ENCODE data around the gene CYP51A1.
"Not testable (repeated sequence)": the region's sequence is repeated elsewhere in the genome, so short reads cannot be mapped to it uniquely, and the experiment has no call there.

The CYP51A1 gene

DNA sequence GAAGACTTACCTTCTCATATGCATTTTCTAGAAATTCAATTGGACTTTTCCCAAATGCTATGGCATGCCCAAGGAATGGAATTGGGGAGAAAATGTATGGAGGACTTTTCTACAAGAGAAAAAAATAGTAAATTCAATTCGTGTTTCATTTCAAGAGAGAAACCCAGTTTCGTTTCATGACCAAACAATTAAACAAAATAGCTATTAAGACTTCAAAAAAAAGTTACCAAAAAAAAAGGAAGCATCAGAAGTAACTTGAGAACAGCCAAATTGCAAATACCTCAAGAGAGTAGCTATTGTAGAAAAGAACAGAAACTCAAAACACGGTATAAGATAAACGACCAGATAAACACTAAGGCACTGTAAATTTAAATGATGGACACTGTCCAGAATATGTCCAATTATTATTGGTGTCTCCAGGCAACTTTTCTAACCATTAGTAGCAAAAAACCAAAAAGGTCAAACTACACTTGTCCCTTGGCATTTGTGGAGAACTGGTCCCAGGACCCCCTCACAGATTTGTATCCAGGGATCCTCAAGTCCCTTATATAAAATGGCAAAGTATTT is 2.4 kb downstream of the CYP51A1 start:
- DNase-seq (ENCODE audit: low read depth in 4 of 4, low spot score in 1 of 4) = no peak

- no peak for DNase-seq (ENCODE audit: low read depth in 4 of 4, low spot score in 1 of 4)
Observed at GRCh38 chr7:92131093-92131492, 3.2 kb downstream of the CYP51A1 start.

- no peak for DNase-seq (ENCODE audit: low read depth in 4 of 4, low spot score in 1 of 4)
Observed at GRCh38 chr7:92121681-92122080, 12.6 kb downstream of the CYP51A1 start.

- DNase-seq (ENCODE audit: low read depth in 4 of 4, low spot score in 1 of 4) = no peak
Observed at GRCh38 chr7:92119213-92119759, 15.0 kb downstream of the CYP51A1 start.

DNA sequence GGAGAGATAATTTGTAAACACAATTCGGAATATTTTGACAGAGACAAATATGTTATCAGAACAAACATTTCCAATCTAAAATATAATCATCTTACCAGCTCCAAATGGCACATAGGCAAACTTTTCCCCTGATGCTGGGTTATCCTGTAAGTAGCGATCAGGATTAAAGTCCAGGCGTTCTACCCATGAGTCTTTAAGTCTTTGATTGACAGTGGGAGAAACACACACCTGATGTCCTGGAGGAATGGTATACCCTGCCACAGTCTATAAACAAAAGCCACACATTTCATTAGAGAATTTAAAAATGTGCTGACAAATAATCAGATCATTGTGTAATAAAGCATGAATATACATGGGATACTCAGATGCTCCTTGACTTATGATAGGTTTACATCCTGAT is 17.3 kb downstream of the CYP51A1 start:
- DNase-seq (ENCODE audit: low read depth in 4 of 4, low spot score in 1 of 4) = no peak

- DNase-seq (ENCODE audit: low read depth in 4 of 4, low spot score in 1 of 4) = no peak
Observed at GRCh38 chr7:92115821-92116220, 18.5 kb downstream of the CYP51A1 start.

GRCh38 chr7:92110857-92111256 is 23.4 kb downstream of the CYP51A1 start:
- DNase-seq (ENCODE audit: low read depth in 4 of 4, low spot score in 1 of 4) = no peak

DNA sequence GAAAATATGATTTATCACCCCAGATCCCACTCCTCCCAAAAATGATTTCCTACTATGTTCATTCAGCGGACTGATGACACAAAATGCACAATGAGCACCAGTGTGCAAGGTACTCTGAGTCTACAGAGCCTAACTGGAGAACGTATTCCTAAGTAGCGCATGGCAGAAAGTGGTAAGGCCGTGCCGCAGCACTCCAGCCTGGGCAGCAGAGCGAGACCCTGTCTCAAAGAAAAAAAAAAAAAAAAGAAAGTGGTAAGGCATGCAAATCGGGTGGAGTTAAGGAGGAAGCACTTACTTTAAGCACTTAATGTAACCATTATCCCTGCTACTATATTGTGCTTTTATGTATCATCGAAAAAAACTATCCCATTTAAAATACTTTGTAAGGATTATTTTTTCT is 25.5 kb downstream of the CYP51A1 start:
- no peak for DNase-seq (ENCODE audit: low read depth in 4 of 4, low spot score in 1 of 4)

DNA sequence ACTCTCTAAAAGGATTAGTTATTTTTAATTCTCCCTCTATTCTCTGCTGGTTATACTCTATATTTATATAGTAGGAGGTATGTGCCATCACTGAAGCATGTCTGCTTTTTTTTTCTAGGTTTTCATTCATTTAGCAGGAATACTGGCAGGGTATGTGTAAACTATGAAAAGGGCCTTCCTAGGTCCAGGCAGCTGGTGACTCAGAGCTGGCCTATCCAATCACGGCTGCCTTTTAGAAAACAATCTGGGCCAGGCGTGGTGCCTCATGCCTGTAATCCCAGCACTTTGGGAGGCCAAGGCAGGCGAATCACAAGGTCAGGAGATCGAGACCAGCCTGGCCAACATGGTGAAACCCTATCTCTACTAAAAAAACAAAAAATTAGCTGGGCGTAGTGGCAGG is 31.4 kb downstream of the CYP51A1 start:
- DNase-seq (ENCODE audit: low read depth in 4 of 4, low spot score in 1 of 4) = not testable (repeated sequence)

DNA sequence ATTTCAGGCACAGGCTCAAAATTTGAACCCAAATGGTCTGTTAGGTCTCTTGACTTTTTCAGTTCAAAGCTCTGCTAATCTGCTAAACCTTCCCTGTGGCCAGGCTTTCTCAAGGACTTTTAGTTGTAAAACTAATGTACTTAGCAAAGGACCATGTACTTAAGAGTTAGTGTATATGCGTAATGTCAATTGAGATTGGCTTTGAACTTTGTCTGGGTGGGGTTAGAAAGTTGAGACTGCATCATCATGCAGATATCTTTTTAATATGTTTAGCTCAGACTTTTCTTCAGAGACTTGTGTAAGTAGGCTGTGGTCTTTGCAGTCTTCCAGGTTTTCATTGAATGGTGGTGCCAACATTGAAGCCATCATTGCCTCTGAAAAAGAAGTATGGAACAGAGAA is 33.7 kb downstream of the CYP51A1 start:
- DNase-seq (ENCODE audit: low read depth in 4 of 4, low spot score in 1 of 4) = no peak

GRCh38 chr7:92095380-92095779 is 38.9 kb downstream of the CYP51A1 start:
- DNase-seq (ENCODE audit: low read depth in 4 of 4, low spot score in 1 of 4) = no peak

DNA sequence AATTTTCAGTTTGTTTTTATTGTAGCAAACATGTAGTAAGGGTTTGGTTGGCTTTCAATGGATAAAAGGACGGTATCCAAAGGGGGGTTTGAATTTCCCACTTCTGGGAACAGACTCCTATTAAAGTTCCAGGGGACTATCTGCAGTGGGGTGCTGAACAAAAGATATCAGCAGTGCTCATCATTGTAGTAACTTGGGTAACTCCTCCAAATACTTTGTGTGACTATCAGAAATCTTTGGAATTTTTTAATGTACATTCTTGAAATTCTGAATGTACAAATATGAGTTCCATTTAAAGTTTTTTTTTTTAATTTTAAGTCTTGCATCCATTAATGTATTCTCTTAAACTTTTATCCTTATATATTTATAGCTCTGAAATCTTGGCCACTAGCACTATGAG is 42.1 kb downstream of the CYP51A1 start:
- no peak for DNase-seq (ENCODE audit: low read depth in 4 of 4, low spot score in 1 of 4)

DNA sequence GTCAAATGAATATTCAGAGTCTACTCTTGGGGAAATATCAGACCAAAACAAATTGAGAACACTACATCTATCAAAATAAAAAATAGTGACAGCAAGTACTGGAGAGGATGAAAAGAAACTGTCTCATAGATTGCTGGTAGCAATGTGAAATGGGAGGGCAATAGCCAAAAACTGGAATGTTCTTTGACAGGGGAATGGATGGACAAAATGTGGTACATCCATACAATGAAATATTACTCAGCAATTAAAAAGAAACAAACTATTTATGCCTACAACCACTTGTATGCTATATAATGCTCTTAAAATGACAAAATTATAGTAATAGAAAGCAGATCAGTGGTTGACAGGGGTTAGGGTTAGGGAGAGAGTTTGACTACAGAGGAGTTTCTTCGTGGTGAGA is 46.0 kb downstream of the CYP51A1 start:
- DNase-seq (ENCODE audit: low read depth in 4 of 4, low spot score in 1 of 4) = no peak

DNA sequence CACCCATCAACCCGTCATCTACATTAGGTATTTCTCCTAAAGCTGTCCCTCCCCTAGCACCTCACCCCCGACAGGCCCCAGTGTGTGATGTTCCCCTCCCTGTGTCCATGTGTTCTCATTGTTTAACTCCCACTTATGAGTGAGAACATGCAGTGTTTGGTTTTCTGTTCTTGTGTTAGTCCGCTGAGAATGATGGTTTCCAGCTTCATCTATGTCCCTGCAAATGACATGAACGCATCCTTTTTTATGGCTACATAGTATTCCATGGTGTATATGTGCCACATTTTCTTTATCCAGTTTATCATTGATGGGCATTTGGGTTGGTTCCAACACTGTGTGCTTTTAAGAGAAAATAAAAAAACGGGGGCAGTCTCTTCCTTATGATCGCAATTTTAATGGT is 50.4 kb downstream of the CYP51A1 start:
- not testable (repeated sequence) for DNase-seq (ENCODE audit: low read depth in 4 of 4, low spot score in 1 of 4)

GRCh38 chr7:92076509-92076908 is 57.8 kb downstream of the CYP51A1 start:
- no peak for DNase-seq (ENCODE audit: low read depth in 4 of 4, low spot score in 1 of 4)

- no peak for DNase-seq (ENCODE audit: low read depth in 4 of 4, low spot score in 1 of 4)
Observed at GRCh38 chr7:92075455-92076158, 58.7 kb downstream of the CYP51A1 start.

DNA sequence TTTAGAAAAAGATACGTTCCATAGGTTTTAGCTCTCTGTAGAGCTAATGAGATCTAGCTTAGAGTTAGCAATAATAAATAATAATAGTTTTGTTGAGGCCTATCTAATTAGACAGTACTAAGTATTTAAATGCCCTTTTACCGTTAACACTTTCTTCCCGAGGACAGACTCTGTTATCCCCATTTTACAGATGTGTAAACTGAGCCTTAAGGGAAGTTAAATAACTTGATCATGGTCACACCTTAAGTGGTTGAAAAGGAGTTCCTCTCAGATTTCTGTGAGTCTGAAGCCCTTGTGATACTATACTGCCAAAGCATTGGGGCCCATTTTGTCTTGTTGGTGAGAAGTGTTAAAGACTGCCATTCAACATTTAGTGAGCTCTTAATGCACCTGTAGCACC is 61.6 kb downstream of the CYP51A1 start:
- no peak for DNase-seq (ENCODE audit: low read depth in 4 of 4, low spot score in 1 of 4)

GRCh38 chr7:92072121-92072520 is 62.2 kb downstream of the CYP51A1 start:
- DNase-seq (ENCODE audit: low read depth in 4 of 4, low spot score in 1 of 4) = no peak

- DNase-seq (ENCODE audit: low read depth in 4 of 4, low spot score in 1 of 4) = no peak
Observed at GRCh38 chr7:92071032-92071431, 63.2 kb downstream of the CYP51A1 start.

DNA sequence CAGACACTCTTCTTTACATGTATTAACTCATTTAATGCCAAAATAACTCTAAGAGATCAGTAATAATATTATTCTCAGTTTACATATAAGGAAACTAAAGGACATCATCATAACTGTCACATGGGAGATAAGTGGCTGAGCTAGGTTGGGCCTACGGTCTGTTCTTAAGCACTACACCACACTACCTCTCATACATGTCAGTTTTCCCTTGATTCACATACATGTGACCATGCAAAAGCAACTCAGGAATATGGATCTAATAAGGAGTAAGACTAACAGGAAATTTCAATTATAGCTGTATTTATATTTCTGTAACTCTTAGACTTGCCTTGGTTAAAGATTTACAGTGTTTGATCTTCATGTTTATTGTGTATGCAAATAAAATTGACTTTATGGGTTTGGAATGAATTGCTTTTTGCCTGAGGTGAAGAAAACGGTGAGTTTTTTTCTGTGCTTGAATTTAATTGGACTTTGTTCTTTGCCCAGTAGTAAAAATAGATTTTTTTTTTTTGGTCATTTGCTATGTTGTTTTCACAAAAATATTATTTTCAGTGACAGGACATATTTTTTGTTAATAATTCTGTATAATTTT is 69.7 kb downstream of the CYP51A1 start:
- DNase-seq (ENCODE audit: low read depth in 4 of 4, low spot score in 1 of 4) = no peak

Measured in stimulated activated CD4-positive, alpha-beta T cell treated with anti-CD3 and anti-CD28 coated beads, Interleukin-1b, Interleukin-23, amount 100 ng/mL, for 24 hours (primary cell).